GM12878 (cell line): Measurements from ENCODE around the gene UNC13D.
"Not testable (repeated sequence)": the region's sequence is repeated elsewhere in the genome, so short reads cannot be mapped to it uniquely, and the experiment has no call there.

Experiments
- CBX3 ChIP-seq: fragments of 200-600 bp; sonication (generic); IDR thresholded peaks from 2 replicates; pipeline ENCODE4 v1.6.1; 2016; ENCODE audit warnings: low read depth, borderline replicate concordance
- E2F4 ChIP-seq: IDR thresholded peaks from 2 replicates; pipeline ENCODE4 v1.6.1; 2012; ENCODE audit warnings: low read depth, low read length, improper control_type of control experiment
- EGR1 ChIP-seq, 2 experiments: IDR thresholded peaks; 1 replicate in 1 of 2; 2 replicates in 1 of 2; pipeline ENCODE4 v1.6.1; 2011 to 2012; ENCODE audit warnings: low read depth in 2 of 2, low read length in 2 of 2, borderline replicate concordance in 1 of 2, mild to moderate bottlenecking in 1 of 2, moderate library complexity in 1 of 2
- POLR2AphosphoS5 ChIP-seq: IDR thresholded peaks from 2 replicates; pipeline ENCODE4 v1.6.1; 2011; ENCODE audit warnings: mild to moderate bottlenecking, low read length, inconsistent platforms
- YY1 ChIP-seq: IDR thresholded peaks from 2 replicates; pipeline ENCODE4 v1.6.1; 2011; ENCODE audit warnings: low read depth, mild to moderate bottlenecking, low read length

GRCh38 chr17:75864887-75865286 lies 20.7 kb upstream of the UNC13D start:
- not testable (repeated sequence) for TF ChIP-seq CBX3; YY1; POLR2AphosphoS5; EGR1 (IDR thresholded peaks at IDR 0.05; ENCODE audit: borderline replicate concordance in 1 of 2, low read depth in 2 of 2, low read length in 2 of 2); E2F4
